ENCODE results near the gene GIGYF2.

The GIGYF2 gene

DNA sequence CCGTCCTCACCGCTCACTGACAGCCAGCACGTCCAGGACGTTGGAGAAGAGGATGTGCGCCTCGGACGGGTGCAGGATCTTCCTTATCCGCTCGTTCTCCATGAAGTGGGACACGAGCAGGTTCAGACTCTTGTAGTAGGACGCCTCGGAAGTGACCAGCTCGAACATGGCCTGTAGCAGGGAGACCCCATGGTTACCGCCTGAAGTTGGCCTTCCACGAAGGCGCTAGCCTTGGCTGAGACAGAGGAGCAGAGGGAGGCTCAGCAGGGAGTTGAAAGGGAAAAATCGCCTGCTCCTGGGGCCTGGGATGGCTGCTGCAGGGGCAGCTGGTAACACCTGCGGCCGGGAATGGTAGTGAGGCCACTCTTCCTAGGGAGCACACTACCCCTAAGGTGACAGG lies 197.6 kb downstream of the GIGYF2 start:
- TF ChIP-seq, protein P1, sequence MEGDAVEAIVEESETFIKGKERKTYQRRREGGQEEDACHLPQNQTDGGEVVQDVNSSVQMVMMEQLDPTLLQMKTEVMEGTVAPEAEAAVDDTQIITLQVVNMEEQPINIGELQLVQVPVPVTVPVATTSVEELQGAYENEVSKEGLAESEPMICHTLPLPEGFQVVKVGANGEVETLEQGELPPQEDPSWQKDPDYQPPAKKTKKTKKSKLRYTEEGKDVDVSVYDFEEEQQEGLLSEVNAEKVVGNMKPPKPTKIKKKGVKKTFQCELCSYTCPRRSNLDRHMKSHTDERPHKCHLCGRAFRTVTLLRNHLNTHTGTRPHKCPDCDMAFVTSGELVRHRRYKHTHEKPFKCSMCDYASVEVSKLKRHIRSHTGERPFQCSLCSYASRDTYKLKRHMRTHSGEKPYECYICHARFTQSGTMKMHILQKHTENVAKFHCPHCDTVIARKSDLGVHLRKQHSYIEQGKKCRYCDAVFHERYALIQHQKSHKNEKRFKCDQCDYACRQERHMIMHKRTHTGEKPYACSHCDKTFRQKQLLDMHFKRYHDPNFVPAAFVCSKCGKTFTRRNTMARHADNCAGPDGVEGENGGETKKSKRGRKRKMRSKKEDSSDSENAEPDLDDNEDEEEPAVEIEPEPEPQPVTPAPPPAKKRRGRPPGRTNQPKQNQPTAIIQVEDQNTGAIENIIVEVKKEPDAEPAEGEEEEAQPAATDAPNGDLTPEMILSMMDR (IDR thresholded peaks at IDR 0.05; ENCODE audit: control insufficient read depth, extremely low read depth, insufficient read depth) = no peak
- H3K4me3 ChIP-seq (ENCODE audit: low read depth, low read length) = no peak overlapping the region
- no peak for DNase-seq (ENCODE audit: low read depth)

DNA sequence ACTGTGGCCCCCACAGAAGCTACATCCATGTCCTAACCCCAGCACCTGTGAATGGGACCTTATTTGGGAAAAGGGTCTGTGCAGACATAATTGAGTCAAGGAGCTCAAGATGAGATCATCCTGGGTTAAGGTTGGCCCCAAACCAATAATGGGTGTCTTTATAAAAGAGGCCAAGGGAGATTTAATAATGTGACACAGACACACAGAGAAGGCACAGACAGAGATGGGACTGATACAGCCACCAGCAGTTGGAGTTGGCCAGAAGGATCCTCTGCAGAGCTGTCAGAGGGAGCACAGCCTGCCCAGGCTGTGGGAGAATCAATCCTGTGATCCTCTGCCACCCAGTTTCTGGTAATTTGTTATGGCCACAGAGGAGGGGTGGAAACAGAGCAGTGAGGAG lies 199.0 kb downstream of the GIGYF2 start:
- DNase-seq (ENCODE audit: low read depth) = no peak
- H3K4me3 ChIP-seq (ENCODE audit: low read depth, low read length) = no peak overlapping the region
- TF ChIP-seq, protein P1 (IDR thresholded peaks at IDR 0.05; ENCODE audit: control insufficient read depth, extremely low read depth, insufficient read depth) = no peak

DNA sequence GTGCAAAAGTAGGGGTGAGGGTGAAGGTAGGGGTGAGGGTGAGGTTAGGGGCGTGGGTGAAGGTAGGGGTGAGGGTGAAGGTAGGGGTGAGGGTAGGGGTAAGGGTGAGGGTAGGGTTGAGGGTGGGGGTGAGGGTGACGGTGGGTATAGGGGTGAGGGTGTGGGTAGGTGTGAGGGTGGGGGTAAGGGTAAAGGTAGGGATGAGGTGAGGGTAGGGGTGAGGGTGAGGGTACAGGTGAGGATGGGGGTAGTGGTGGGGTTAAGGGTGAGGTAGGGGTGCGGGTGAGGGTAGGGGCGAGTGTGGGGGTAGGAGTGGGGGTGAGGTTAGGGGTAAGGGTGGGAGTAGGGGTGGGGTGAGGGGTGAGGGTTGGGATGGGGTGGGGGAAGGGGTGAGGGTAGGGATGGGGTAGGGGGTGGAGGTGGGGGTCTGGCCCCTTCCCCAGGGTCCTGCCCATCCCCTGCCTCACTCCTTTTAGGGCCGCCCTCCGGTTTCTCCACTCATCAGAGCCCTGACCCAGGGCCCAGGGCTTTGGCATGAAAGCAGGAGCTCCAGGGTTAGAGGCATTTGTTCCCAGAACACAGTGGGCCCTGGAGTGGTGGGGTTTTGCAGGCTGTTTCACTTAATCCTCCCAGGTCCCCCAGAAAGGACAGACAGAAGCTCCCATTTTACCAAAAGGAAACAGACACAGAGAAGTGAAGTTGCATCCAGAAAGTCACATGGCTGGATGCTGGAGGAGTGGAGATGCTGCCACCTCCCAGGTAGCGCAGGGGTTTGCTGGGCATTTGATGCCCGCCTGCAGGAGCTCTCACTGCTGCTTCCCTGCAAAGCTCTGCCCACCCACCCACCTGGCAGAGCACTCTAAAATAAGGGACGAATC lies 199.8 kb downstream of the GIGYF2 start:
- H3K4me3 ChIP-seq (ENCODE audit: low read depth, low read length) = no peak overlapping the region
- TF ChIP-seq, protein P1 (IDR thresholded peaks at IDR 0.05; ENCODE audit: control insufficient read depth, extremely low read depth, insufficient read depth) = no peak
- DNase-seq (ENCODE audit: low read depth) = no peak

DNA sequence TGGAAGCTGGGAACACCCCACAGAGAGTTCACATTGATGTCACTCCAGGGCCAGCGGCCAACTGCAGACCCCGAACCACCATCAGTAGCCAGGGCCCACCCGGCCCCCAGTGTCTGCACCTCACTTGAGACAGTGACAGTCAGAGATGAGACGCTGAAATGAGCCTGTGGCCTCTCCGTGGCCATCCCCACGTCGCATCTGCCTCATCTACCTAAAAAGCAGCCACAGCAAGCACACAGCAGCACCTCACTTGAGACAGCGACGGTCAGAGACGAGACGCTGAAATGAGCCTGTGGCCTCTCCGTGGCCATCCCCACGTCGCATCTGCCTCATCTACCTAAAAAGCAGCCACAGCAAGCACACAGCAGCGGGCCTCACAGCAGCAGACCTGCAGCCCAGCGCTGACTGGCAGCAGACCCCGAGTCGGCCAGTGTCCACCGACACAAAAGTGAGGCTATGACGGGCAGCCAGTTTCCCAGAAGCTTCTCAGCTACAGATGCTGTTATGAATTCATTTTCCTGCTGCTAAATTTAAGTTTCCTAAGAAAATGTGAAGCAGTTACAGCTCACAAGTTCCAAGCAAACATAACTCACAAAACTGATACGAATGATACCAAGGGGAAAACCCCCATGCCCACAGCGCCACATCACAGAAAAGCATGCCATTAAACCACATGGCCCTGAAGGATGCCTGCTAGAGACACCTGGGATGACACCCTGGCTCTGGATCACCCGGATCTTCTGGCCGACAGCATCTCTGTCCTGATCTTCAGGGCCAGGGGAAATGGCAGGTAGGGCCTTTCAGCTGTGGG lies 200.7 kb downstream of the GIGYF2 start:
- DNase-seq (ENCODE audit: low read depth) = no peak
- TF ChIP-seq, protein P1 (IDR thresholded peaks at IDR 0.05; ENCODE audit: control insufficient read depth, extremely low read depth, insufficient read depth) = no peak
- no peak overlapping the region for H3K4me3 ChIP-seq (ENCODE audit: low read depth, low read length)

DNA sequence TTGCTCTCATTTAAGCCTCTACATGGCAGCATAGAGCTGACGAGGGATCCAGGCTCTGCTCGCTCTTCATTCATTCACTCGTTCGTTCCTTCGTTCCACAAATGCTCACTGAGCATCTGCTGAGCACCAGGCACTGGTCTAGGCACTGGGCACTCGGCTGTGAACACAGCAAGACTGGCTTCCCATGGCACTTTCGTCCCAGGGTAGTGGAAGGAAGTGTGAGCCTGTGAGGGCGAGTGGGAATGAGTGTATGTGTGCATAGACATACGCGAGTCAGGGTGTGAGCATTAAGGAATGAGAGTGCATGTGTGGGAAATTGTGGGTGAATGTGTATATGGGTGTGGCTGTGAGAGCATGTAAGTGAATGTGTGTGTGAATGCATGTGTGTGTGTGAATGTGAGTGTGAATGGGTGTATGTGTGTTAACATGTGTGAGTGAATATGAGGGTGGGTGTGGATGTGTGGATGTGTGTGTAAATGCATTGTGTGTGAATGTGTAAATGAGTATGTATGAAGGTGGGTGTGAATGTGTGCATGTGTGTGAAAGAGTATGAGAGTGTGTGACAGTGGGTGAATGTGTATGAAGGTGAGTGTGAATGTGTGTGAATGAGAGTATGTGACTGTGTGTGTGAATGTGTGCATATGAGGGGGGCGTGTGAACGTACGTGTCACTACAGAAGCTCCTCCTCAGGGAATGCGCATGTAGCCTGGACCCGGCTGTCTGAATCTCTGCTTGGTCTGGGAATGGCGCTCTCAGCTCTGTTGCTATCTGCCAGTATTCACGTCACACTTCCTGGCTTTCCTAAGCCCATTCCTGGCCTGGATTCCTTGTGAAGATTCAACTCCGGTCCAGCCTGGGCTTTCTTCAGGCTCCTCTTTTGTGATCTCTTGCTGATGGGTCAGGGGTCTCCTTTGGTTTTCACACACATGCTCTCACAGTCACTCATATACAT lies 201.7 kb downstream of the GIGYF2 start:
- TF ChIP-seq, protein P1 (IDR thresholded peaks at IDR 0.05; ENCODE audit: control insufficient read depth, extremely low read depth, insufficient read depth) = no peak
- no peak overlapping the region for H3K4me3 ChIP-seq (ENCODE audit: low read depth, low read length)
- DNase-seq (ENCODE audit: low read depth) = no peak

Measured in LNCaP clone FGC (cell line).